ENCODE results near the gene ATP6V1F.

The ATP6V1F gene

DNA sequence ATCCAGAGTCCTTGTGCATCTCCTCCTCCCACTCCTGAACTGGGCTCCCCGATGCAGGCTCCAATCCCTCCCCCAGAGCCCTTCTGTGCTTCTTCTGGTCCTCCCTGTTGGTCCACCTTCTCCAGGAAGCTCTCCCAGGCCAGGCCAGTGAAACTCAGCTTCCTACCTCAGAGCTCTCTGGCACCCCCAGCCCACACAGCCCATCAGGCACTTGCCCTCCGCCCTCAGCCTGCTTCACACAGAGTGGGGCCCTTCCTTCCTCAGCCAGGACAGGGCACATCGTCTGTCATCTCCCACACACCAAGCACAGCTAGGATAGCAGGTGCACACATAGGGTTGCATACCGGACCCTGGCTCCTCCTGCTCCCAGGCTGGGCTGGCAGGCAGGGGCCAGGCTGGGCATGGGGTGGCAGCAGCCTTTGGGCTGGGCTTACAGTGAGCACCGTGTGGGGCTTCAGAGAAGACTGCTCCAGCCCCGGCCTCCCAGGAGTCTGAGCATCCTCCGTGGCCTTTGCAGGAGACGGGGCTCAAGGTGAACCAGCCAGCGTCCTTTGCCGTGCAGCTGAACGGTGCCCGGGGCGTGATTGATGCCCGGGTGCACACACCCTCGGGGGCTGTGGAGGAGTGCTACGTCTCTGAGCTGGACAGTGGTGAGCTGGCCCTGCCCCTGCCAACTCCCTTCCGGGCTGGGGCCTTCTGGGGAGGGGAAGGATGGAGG, 6.5 kb upstream of the ATP6V1F start:
- Histone ChIP-seq H3F3A (ENCODE audit: insufficient read depth, low read length) (no peaks in the 10 kb centered on the region), H3K9me3 (ENCODE audit: low read length) (no peaks in the 10 kb centered on the region), H2AFZ (ENCODE audit: low read length) (no peak overlapping the region), H3K79me2 (ENCODE audit: insufficient read depth, low read length) (no peaks in the 10 kb centered on the region), H3K9ac (ENCODE audit: low read length) (no peak overlapping the region), H4K20me1 (ENCODE audit: insufficient read depth, low read length) (no peaks in the 10 kb centered on the region), H3K4me2 (ENCODE audit: low read length) (no peak overlapping the region), H3K27ac (ENCODE audit: low read depth, low read length, poor library complexity, severe bottlenecking) (no peak overlapping the region), H3K4me3 (ENCODE audit: low read depth, low read length, poor library complexity, severe bottlenecking) (no peak overlapping the region), H3K9me2 (ENCODE audit: low read depth, low read length) (no peaks in the 10 kb centered on the region), H3K27me3 (ENCODE audit: insufficient read depth, low read length) (peaks cover 28% of the 10 kb centered on the region), H3K36me3 (ENCODE audit: insufficient read depth, low read length) (no peaks in the 10 kb centered on the region), H3K4me1 (ENCODE audit: insufficient read depth, low read length, severe bottlenecking) (no peaks in the 10 kb centered on the region)
- TF ChIP-seq, protein P1, sequence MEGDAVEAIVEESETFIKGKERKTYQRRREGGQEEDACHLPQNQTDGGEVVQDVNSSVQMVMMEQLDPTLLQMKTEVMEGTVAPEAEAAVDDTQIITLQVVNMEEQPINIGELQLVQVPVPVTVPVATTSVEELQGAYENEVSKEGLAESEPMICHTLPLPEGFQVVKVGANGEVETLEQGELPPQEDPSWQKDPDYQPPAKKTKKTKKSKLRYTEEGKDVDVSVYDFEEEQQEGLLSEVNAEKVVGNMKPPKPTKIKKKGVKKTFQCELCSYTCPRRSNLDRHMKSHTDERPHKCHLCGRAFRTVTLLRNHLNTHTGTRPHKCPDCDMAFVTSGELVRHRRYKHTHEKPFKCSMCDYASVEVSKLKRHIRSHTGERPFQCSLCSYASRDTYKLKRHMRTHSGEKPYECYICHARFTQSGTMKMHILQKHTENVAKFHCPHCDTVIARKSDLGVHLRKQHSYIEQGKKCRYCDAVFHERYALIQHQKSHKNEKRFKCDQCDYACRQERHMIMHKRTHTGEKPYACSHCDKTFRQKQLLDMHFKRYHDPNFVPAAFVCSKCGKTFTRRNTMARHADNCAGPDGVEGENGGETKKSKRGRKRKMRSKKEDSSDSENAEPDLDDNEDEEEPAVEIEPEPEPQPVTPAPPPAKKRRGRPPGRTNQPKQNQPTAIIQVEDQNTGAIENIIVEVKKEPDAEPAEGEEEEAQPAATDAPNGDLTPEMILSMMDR (IDR thresholded peaks at IDR 0.05; ENCODE audit: low read length): no peak
- no peak for TF ChIP-seq EZH2 (IDR thresholded peaks at IDR 0.05; ENCODE audit: borderline replicate concordance, low read length)

DNA sequence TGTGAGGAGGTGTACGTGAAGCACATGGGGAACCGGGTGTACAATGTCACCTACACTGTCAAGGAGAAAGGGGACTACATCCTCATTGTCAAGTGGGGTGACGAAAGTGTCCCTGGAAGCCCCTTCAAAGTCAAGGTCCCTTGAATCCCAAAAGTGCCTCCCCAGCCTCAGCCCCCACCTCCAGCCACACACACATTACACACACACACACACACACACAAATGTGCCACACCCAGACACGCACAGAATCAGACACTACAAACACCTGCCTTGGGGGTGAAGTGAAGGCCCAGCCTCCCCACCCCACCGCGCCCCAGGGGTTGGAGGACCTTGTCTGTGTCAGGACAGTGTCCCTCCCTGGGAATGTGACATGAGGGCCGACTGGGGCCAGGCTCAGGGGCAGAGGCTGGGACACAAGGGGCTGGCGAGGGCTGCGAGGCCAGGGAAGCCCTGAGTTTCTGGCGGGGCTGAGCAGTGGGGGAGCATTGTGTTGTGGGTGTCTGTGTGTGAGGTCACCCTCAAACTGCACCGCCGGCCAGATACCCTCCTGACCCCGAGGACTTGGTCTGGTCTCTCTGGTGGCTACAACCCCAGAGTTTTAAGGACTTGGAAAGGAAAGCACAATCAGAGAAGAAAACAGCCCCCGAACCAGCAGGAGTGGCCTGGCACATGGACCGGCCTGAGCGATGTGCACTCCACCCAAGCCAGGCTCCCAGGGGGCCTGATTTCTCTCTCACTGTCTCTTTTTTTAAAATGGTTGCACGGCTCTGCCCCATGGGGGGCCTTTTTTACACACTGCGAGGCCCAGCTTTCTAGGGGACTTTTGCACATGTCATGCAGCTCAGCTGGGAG, 4.0 kb upstream of the ATP6V1F start:
- no peak overlapping the region for H3K4me2 ChIP-seq (ENCODE audit: low read length)
- H3K27me3 ChIP-seq (ENCODE audit: insufficient read depth, low read length): peaks cover 9% of the 10 kb centered on the region
- H3F3A ChIP-seq (ENCODE audit: insufficient read depth, low read length): no peaks in the 10 kb centered on the region
- no peaks in the 10 kb centered on the region for H3K79me2 ChIP-seq (ENCODE audit: insufficient read depth, low read length)
- no peak overlapping the region for H3K27ac ChIP-seq (ENCODE audit: low read depth, low read length, poor library complexity, severe bottlenecking)
- no peaks in the 10 kb centered on the region for H4K20me1 ChIP-seq (ENCODE audit: insufficient read depth, low read length)
- no peak overlapping the region for H3K4me3 ChIP-seq (ENCODE audit: low read depth, low read length, poor library complexity, severe bottlenecking)
- peaks cover 9% of the 10 kb centered on the region for H3K4me1 ChIP-seq (ENCODE audit: insufficient read depth, low read length, severe bottlenecking)
- no peaks in the 10 kb centered on the region for H3K36me3 ChIP-seq (ENCODE audit: insufficient read depth, low read length)
- no peaks in the 10 kb centered on the region for H3K9me3 ChIP-seq (ENCODE audit: low read length)
- no peak overlapping the region for H2AFZ ChIP-seq (ENCODE audit: low read length)
- no peak overlapping the region for H3K9ac ChIP-seq (ENCODE audit: low read length)
- no peaks in the 10 kb centered on the region for H3K9me2 ChIP-seq (ENCODE audit: low read depth, low read length)
- no peak for TF ChIP-seq EZH2 (IDR thresholded peaks at IDR 0.05; ENCODE audit: borderline replicate concordance, low read length)
- TF ChIP-seq, protein P1 (IDR thresholded peaks at IDR 0.05; ENCODE audit: low read length): no peak

DNA sequence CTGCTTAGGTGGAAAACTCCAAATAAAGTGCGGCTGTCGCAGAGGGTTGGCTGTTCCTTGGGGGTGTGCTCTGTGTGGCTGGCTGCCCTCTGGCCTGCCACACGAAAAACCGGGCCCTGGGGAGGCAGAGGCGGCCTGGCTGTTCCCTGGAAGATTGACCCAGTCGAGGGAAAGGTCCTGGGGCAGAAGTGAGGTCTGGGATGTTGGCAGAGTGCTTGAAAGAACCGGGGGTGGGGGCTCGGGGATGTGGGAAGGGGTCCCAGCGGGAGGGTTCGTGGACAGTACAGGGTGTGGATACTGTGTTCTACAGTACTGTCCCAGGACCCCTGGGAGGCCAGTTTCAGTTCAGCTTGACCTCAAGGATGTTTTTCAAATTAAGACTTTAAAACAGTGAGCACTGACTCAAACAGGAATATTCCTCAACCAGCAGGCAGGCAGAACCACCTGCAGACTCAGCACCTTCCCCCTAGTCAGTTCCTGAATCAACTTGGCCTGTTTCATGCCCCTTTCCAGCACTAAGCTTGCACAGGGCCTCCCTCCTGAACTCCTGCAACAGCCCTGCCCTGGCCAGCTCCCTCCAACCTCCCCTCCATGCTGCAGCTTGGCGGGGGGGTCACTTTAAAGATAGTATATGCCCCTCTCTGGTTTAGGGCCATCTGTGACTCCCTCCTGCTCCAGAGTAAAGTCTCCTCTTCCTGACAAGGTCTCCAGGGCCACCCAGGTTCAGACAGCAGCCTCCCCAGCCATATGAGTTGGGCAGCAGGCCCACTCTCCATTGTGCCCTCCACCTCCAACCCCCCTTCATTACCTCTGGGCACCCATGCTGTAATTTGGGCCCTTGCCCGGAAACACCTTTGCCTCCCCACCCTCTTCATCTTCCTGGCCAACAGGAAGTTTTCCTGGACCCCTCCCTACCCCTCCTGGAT, 3.2 kb upstream of the ATP6V1F start:
- Histone ChIP-seq H4K20me1 (ENCODE audit: insufficient read depth, low read length) (no peaks in the 10 kb centered on the region), H3F3A (ENCODE audit: insufficient read depth, low read length) (no peaks in the 10 kb centered on the region), H3K4me2 (ENCODE audit: low read length) (no peak overlapping the region), H3K9ac (ENCODE audit: low read length) (no peak overlapping the region), H3K79me2 (ENCODE audit: insufficient read depth, low read length) (no peaks in the 10 kb centered on the region), H3K9me3 (ENCODE audit: low read length) (no peaks in the 10 kb centered on the region), H3K27ac (ENCODE audit: low read depth, low read length, poor library complexity, severe bottlenecking) (no peak overlapping the region), H3K27me3 (ENCODE audit: insufficient read depth, low read length) (peaks cover 7% of the 10 kb centered on the region; the same call in 1 of the 2 replicates), H3K36me3 (ENCODE audit: insufficient read depth, low read length) (no peaks in the 10 kb centered on the region), H3K4me1 (ENCODE audit: insufficient read depth, low read length, severe bottlenecking) (peaks cover 16% of the 10 kb centered on the region), H2AFZ (ENCODE audit: low read length) (no peak overlapping the region), H3K4me3 (ENCODE audit: low read depth, low read length, poor library complexity, severe bottlenecking) (no peak overlapping the region), H3K9me2 (ENCODE audit: low read depth, low read length) (no peaks in the 10 kb centered on the region)
- TF ChIP-seq EZH2 (IDR thresholded peaks at IDR 0.05; ENCODE audit: borderline replicate concordance, low read length): no peak
- TF ChIP-seq, protein P1 (IDR thresholded peaks at IDR 0.05; ENCODE audit: low read length): no peak

All from OCI-LY1 (cell line).